SK-N-SH (cell line): Measurements from ENCODE around the gene DUSP10. TPM values are rescaled to one million over a fixed set of nuclear protein-coding genes. Genes with fewer than 3 reads are reported as not detected.

Experiments used
- CTCF ChIA-PET: fragments of 300-600, 350-600 bp; formaldehyde crosslinking; extraction: SDS; loops from one replicate; lab custom pipeline; 2021; lab: Yijun Ruan, JAX
- POLR2A ChIA-PET: fragments of 350-600 bp; sonication (Branson Sonifier 250); formaldehyde crosslinking; extraction: SDS; loops from one replicate; lab custom pipeline; 2020; ENCODE audit warnings: antibody characterized with exemption, inconsistent platforms; lab: Yijun Ruan, JAX
- DNase-seq: peaks from one replicate; pipeline ENCODE4 v3.0.0; 2012
- H2AFZ ChIP-seq: fragments of 200-600 bp; sonication (generic); 2 replicates; pipeline ENCODE4 v1.8.1; 2016; ENCODE audit warnings: antibody characterized with exemption, mild to moderate bottlenecking, low read depth
- H3F3A ChIP-seq: fragments of 200-600 bp; sonication (generic); replicated peaks from 2 replicates; pipeline ENCODE3; 2016; ENCODE audit warnings: antibody characterized with exemption, mild to moderate bottlenecking; ENCODE audit not compliant: insufficient read depth
- H3K27ac ChIP-seq, 2 experiments: fragments of 200-500 bp in 1 of 2; fragments of 200-600 bp in 1 of 2; sonication (Bioruptor generic) in 1 of 2; sonication (generic), shearing (Covaris generic) in 1 of 2; 2 replicates each; pipeline versions ENCODE4 v1.5.1 to v1.6.1; 2014 to 2016; ENCODE audit warnings: low read depth in 2 of 2, inconsistent platforms in 1 of 2, low read length in 1 of 2, mild to moderate bottlenecking in 1 of 2, mixed read lengths in 1 of 2
- H3K27me3 ChIP-seq: fragments of 200-600 bp; sonication (generic), shearing (Covaris generic); 2 replicates; pipeline ENCODE4 v1.6.1; 2016; ENCODE audit warnings: mixed run types; ENCODE audit not compliant: insufficient read depth
- H3K36me3 ChIP-seq, 2 experiments: fragments of 200-500 bp in 1 of 2; fragments of 200-600 bp in 1 of 2; sonication (Bioruptor generic) in 1 of 2; sonication (generic) in 1 of 2; replicated peaks in 1 of 2; 2 replicates each; pipeline versions ENCODE3 to v1.5.1; 2014 to 2016; ENCODE audit warnings: low read length in 1 of 2, mild to moderate bottlenecking in 1 of 2; ENCODE audit not compliant: insufficient read depth in 2 of 2, control insufficient read depth in 1 of 2
- H3K4me1 ChIP-seq, 2 experiments: fragments of 200-500 bp in 1 of 2; fragments of 200-600 bp in 1 of 2; sonication (Bioruptor generic) in 1 of 2; sonication (generic), shearing (Covaris generic) in 1 of 2; 2 replicates each; pipeline versions ENCODE4 v1.5.1 to v1.6.1; 2014 to 2016; ENCODE audit warnings: low read depth in 1 of 2, low read length in 1 of 2, mixed run types in 1 of 2; ENCODE audit not compliant: insufficient read depth in 2 of 2, control insufficient read depth in 1 of 2
- H3K4me2 ChIP-seq: fragments of 200-600 bp; sonication (generic), shearing (Covaris generic); 2 replicates; pipeline ENCODE4 v1.6.1; 2017; ENCODE audit warnings: mixed run types
- H3K4me3 ChIP-seq, 2 experiments: fragments of 200-500 bp in 1 of 2; fragments of 200-600 bp in 1 of 2; sonication (Bioruptor generic) in 1 of 2; sonication (generic), shearing (Covaris generic) in 1 of 2; 2 replicates each; pipeline versions ENCODE4 v1.5.1 to v1.8.1; 2014 to 2016; ENCODE audit warnings: low read depth in 2 of 2, inconsistent platforms in 1 of 2, low read length in 1 of 2, mild to moderate bottlenecking in 1 of 2, mixed read lengths in 1 of 2, moderate library complexity in 1 of 2
- H3K79me2 ChIP-seq: fragments of 200-600 bp; sonication (generic); 2 replicates; pipeline ENCODE4 v1.8.1; 2017; ENCODE audit warnings: mild to moderate bottlenecking; ENCODE audit not compliant: insufficient read depth
- H3K9ac ChIP-seq: fragments of 200-600 bp; sonication (generic); 2 replicates; pipeline ENCODE4 v1.6.1; 2017; ENCODE audit warnings: mixed run types
- H3K9me2 ChIP-seq: fragments of 200-600 bp; sonication (generic); 2 replicates; pipeline ENCODE4 v1.6.1; 2017; ENCODE audit warnings: mixed run types
- H3K9me3 ChIP-seq: fragments of 200-600 bp; sonication (generic); 2 replicates; pipeline ENCODE4 v1.6.1; 2017; ENCODE audit warnings: mixed run types, mild to moderate bottlenecking, moderate library complexity
- H4K20me1 ChIP-seq: fragments of 200-600 bp; sonication (generic); 2 replicates; pipeline ENCODE4 v1.6.1; 2017; ENCODE audit warnings: mild to moderate bottlenecking, mixed run types; ENCODE audit not compliant: insufficient read depth
- CTCF ChIP-seq: fragments of 200-600 bp; sonication (generic); IDR thresholded peaks from 2 replicates; pipeline ENCODE4 v1.6.1; 2017; ENCODE audit warnings: antibody characterized with exemption, mild to moderate bottlenecking, moderate library complexity
- ELF1 ChIP-seq: IDR thresholded peaks from 2 replicates; pipeline ENCODE4 v1.4.0; 2012
- EP300 ChIP-seq, 2 experiments: IDR thresholded peaks; 2 replicates each; pipeline versions ENCODE4 v1.4.0 to v1.6.1; 2012; ENCODE audit warnings: borderline replicate concordance in 1 of 2, low read depth in 1 of 2, low read length in 1 of 2
- FOSL2 ChIP-seq: IDR thresholded peaks from 2 replicates; pipeline ENCODE4 v1.4.0; 2012; ENCODE audit warnings: low read depth, mild to moderate bottlenecking, moderate library complexity, borderline replicate concordance
- IRF3 ChIP-seq: fragments of 150-350 bp; IDR thresholded peaks from 2 replicates; pipeline ENCODE4 v1.6.1; 2016; ENCODE audit warnings: mild to moderate bottlenecking, low read depth, low read length
- JUND ChIP-seq: IDR thresholded peaks from 2 replicates; pipeline ENCODE4 v1.4.0; 2012
- MEF2A ChIP-seq: IDR thresholded peaks from 2 replicates; pipeline ENCODE4 v1.4.0; 2012; ENCODE audit warnings: low read depth, borderline replicate concordance
- NRF1 ChIP-seq: IDR thresholded peaks from 2 replicates; pipeline ENCODE4 v1.6.1; 2012; ENCODE audit warnings: low read depth, mild to moderate bottlenecking, low read length
- PBX3 ChIP-seq: IDR thresholded peaks from 2 replicates; pipeline ENCODE4; 2012
- REST ChIP-seq: IDR thresholded peaks from 2 replicates; pipeline ENCODE4 v1.6.1; 2012; ENCODE audit warnings: mild to moderate bottlenecking, low read depth, low read length, moderate library complexity
- RXRA ChIP-seq: IDR thresholded peaks from 2 replicates; pipeline ENCODE4 v1.4.0; 2012; ENCODE audit warnings: low read depth, mild to moderate bottlenecking, borderline replicate concordance
- SIN3A ChIP-seq: IDR thresholded peaks from 2 replicates; pipeline ENCODE4 v1.6.1; 2012; ENCODE audit warnings: low read depth, mild to moderate bottlenecking, low read length, moderate library complexity, borderline replicate concordance
- TEAD4 ChIP-seq: IDR thresholded peaks from 2 replicates; pipeline ENCODE4 v1.4.0; 2012; ENCODE audit warnings: mild to moderate bottlenecking, borderline replicate concordance; ENCODE audit not compliant: insufficient read depth
- YY1 ChIP-seq: IDR thresholded peaks from 2 replicates; pipeline ENCODE4 v1.4.0; 2012; ENCODE audit warnings: low read depth, mild to moderate bottlenecking
- WGBS: methylation state at CpG from one replicate; pipeline ENCODE4 v1.1.6; 2017; ENCODE audit warnings: low lambda C conversion rate; 5-methylcytosine and 5-hydroxymethylcytosine counted together
- polyA plus RNA-seq, 3 experiments: library from polyadenylated mRNA; depleted of rRNA; stranded (reverse); fragments of >200 nt; gene quantifications; 2 replicates each; pipeline ENCODE4 v1.2.3, GENCODE V29; 2012

Gene DUSP10
- polyA plus RNA-seq, 1 of the 3 experiments (the other 2 are of a cell fraction) = 6.4 TPM

GRCh38 chr1:221735999-221736398 lies 5.9 kb downstream of the DUSP10 start:
- TF ChIP-seq TEAD4 (no peak), YY1 (no peak), ELF1 (no peak), RXRA (no peak), PBX3 (no peak), JUND (no peak), IRF3 (no peak), EP300 (IDR thresholded peaks at IDR 0.05; ENCODE audit: borderline replicate concordance in 1 of 2, low read depth in 1 of 2, low read length in 1 of 2) (no peak), NRF1 (no peak), FOSL2 (no peak), MEF2A (no peak), SIN3A (no peak)
- CTCF ChIA-PET = interaction anchor here (1.3 kb wide), 1 partner anchor 258 kb away, joined by 4 read pairs; no protein-coding TSS in a partner anchor

GRCh38 chr1:221734187-221734586 lies 7.7 kb downstream of the DUSP10 start:
- DNase-seq = no peak
- Histone ChIP-seq H3K79me2 (no peaks in the 10 kb centered on the region), H3K4me1 (peaks cover 0 to 10% of the 10 kb centered on the region in 2 experiments; a peak in 2 of 4 replicates), H3K4me3 (no peak overlapping the region), H3K36me3 (peaks cover 0 to 26% of the 10 kb centered on the region in 2 experiments), H3K9ac (no peak overlapping the region), H3K4me2 (no peak overlapping the region), H3K27me3 (no peaks in the 10 kb centered on the region), H2AFZ (no peak overlapping the region), H3K9me2 (no peaks in the 10 kb centered on the region), H3K9me3 (no peaks in the 10 kb centered on the region), H4K20me1 (no peaks in the 10 kb centered on the region), H3K27ac (no peak overlapping the region), H3F3A (no peaks in the 10 kb centered on the region)
- CTCF ChIA-PET = interaction anchor here (1.0 to 1.4 kb wide), 2 partner anchors 8 to 721 kb away, joined by 4 to 5 read pairs; partner anchors contain the start of gene DUSP10
- TF ChIP-seq CTCF (no peak), EP300 (IDR thresholded peaks at IDR 0.05; ENCODE audit: borderline replicate concordance in 1 of 2, low read depth in 1 of 2, low read length in 1 of 2) (no peak), REST (no peak)
- POLR2A ChIA-PET = no interaction called here

More at GRCh38 chr1:221735999-221736398, 5.9 kb downstream of the DUSP10 start:
- Histone ChIP-seq H3K4me2 (no peak overlapping the region), H2AFZ (no peak overlapping the region), H3K79me2 (no peaks in the 10 kb centered on the region), H3K9ac (no peak overlapping the region), H3K9me3 (no peaks in the 10 kb centered on the region), H4K20me1 (no peaks in the 10 kb centered on the region), H3K36me3 (peaks cover 0 to 26% of the 10 kb centered on the region in 2 experiments), H3K4me1 (peaks cover 0 to 18% of the 10 kb centered on the region in 2 experiments; a peak in 2 of 4 replicates), H3K4me3 (no peak overlapping the region), H3F3A (no peaks in the 10 kb centered on the region), H3K27me3 (no peaks in the 10 kb centered on the region), H3K27ac (no peak overlapping the region), H3K9me2 (no peaks in the 10 kb centered on the region)
- WGBS = 83% methylated on average over 2 of the region's 2 CpGs
- POLR2A ChIA-PET = no interaction called here
- no peak for DNase-seq
